HUES64 (cell line): ENCODE measurements around the gene GAS5. TPM values are rescaled to one million over a fixed set of nuclear protein-coding genes. Genes with fewer than 3 reads are reported as not detected.

Experiments
- H3K27ac ChIP-seq: 2 replicates; pipeline ENCODE4 v1.7.0; 2013; ENCODE audit warnings: low read depth, low read length, inconsistent platforms
- H3K27me3 ChIP-seq: 2 replicates; pipeline ENCODE4 v1.6.1; 2013; ENCODE audit warnings: mild to moderate bottlenecking, low read length; ENCODE audit not compliant: insufficient read depth
- H3K36me3 ChIP-seq: 2 replicates; pipeline ENCODE4 v1.6.1; 2013; ENCODE audit warnings: mild to moderate bottlenecking, low read length; ENCODE audit not compliant: insufficient read depth
- H3K4me1 ChIP-seq: 2 replicates; pipeline ENCODE4 v1.6.1; 2013; ENCODE audit warnings: mild to moderate bottlenecking, low read length, moderate library complexity; ENCODE audit not compliant: insufficient read depth
- H3K4me3 ChIP-seq: 2 replicates; pipeline ENCODE4 v1.5.1; 2013; ENCODE audit warnings: mild to moderate bottlenecking, low read length, moderate library complexity
- H3K9ac ChIP-seq: 2 replicates; pipeline ENCODE4 v1.6.1; 2013; ENCODE audit warnings: mild to moderate bottlenecking, low read depth, low read length
- H3K9me3 ChIP-seq: 2 replicates; pipeline ENCODE4 v1.6.1; 2013; ENCODE audit warnings: low read depth, low read length; ENCODE audit not compliant: insufficient read depth
- WGBS: fragments of 150-250, 120-280 bp; methylation state at CpG from one replicate; pipeline ENCODE4 v1.1.7; 2013; ENCODE audit warnings: missing lambda C conversion rate; 5-methylcytosine and 5-hydroxymethylcytosine counted together
- polyA plus RNA-seq, 2 experiments: library from polyadenylated mRNA; stranded (reverse); fragments of 50-300 nt; gene quantifications; one replicate each; pipeline ENCODE4 v1.2.3, GENCODE V29; 2013

Gene GAS5
- polyA plus RNA-seq (2013, experiment 1 of 2), result 414 TPM
- polyA plus RNA-seq (2013, experiment 2 of 2), result 495 TPM

GRCh38 chr1:173867753-173868265, at the start of gene GAS5:
Gene GAS5 (minus strand): TSS chr1:173867989.
- Histone ChIP-seq H3K4me3 (peak within 1 kb of the TSS; percentile 95), H3K27ac (peak within 1 kb of the TSS; percentile 99), H3K4me1 (peaks cover 14% of the 10 kb centered on the region), H3K9ac (peak within 1 kb of the TSS; percentile 99), H3K36me3 (peaks cover 71% of the 10 kb centered on the region), H3K9me3 (no peaks in the 10 kb centered on the region), H3K27me3 (no peaks in the 10 kb centered on the region)
- WGBS, result under 1% methylated on average over 30 of the region's 30 CpGs

- no peaks in the 10 kb centered on the region for H3K36me3 ChIP-seq
- 92% methylated on average over 3 of the region's 3 CpGs for WGBS
These were observed 49.4 kb upstream of the GAS5 start, which contains the start of gene SERPINC1 for GRCh38 chr1:173917149-173917548. Gene SERPINC1 (minus strand): TSS chr1:173917327. CDS start chr1:173917259, 68 bp downstream.

GRCh38 chr1:173916667-173917066, 48.9 kb upstream of the GAS5 start:
- H3K27ac ChIP-seq, result no peak overlapping the region
- no peak overlapping the region for H3K4me3 ChIP-seq
- WGBS, result 83% methylated on average over 4 of the region's 4 CpGs
- H3K36me3 ChIP-seq, result no peaks in the 10 kb centered on the region
- H3K4me1 ChIP-seq, result no peaks in the 10 kb centered on the region
- no peak overlapping the region for H3K9ac ChIP-seq
- no peaks in the 10 kb centered on the region for H3K9me3 ChIP-seq
- no peaks in the 10 kb centered on the region for H3K27me3 ChIP-seq

More at GRCh38 chr1:173917149-173917548, 49.4 kb upstream of the GAS5 start, which contains the start of gene SERPINC1:
- Histone ChIP-seq H3K9ac (no peak within 1 kb of the TSS), H3K4me3 (no peak within 1 kb of the TSS), H3K4me1 (no peaks in the 10 kb centered on the region), H3K27ac (no peak within 1 kb of the TSS), H3K9me3 (no peaks in the 10 kb centered on the region), H3K27me3 (no peaks in the 10 kb centered on the region)

- no peak overlapping the region for H3K9ac ChIP-seq
- H3K4me1 ChIP-seq, result no peaks in the 10 kb centered on the region
- H3K9me3 ChIP-seq, result no peaks in the 10 kb centered on the region
- no peak overlapping the region for H3K4me3 ChIP-seq
- H3K27me3 ChIP-seq, result no peaks in the 10 kb centered on the region
- no peak overlapping the region for H3K27ac ChIP-seq
- 97% methylated on average over 2 of the region's 2 CpGs for WGBS
- H3K36me3 ChIP-seq, result no peaks in the 10 kb centered on the region
These were observed 47.8 kb upstream of the GAS5 start for GRCh38 chr1:173915596-173915995.

- Histone ChIP-seq H3K9ac (no peak overlapping the region), H3K36me3 (no peaks in the 10 kb centered on the region), H3K27ac (no peak overlapping the region), H3K9me3 (no peaks in the 10 kb centered on the region), H3K4me1 (no peaks in the 10 kb centered on the region), H3K27me3 (no peaks in the 10 kb centered on the region), H3K4me3 (no peak overlapping the region)
- 85% methylated on average over 13 of the region's 13 CpGs for WGBS
These were observed 46.6 kb upstream of the GAS5 start for GRCh38 chr1:173914366-173914871.

GRCh38 chr1:173913111-173913510, 45.3 kb upstream of the GAS5 start:
- Histone ChIP-seq H3K27ac (no peak overlapping the region), H3K9me3 (no peaks in the 10 kb centered on the region), H3K4me3 (no peak overlapping the region), H3K4me1 (no peaks in the 10 kb centered on the region), H3K27me3 (no peaks in the 10 kb centered on the region), H3K9ac (no peak overlapping the region), H3K36me3 (no peaks in the 10 kb centered on the region)
- WGBS, result 88% methylated on average over 3 of the region's 3 CpGs

GRCh38 chr1:173903827-173904531, 36.2 kb upstream of the GAS5 start:
- Histone ChIP-seq H3K9ac (no peak overlapping the region), H3K27me3 (no peaks in the 10 kb centered on the region)

GRCh38 chr1:173900992-173901391, 33.2 kb upstream of the GAS5 start:
- 37% methylated on average over 2 of the region's 3 CpGs for WGBS
- Histone ChIP-seq H3K36me3 (no peaks in the 10 kb centered on the region), H3K27ac (no peak overlapping the region), H3K4me3 (no peak overlapping the region), H3K4me1 (peaks cover 27% of the 10 kb centered on the region), H3K9ac (no peak overlapping the region), H3K9me3 (no peaks in the 10 kb centered on the region), H3K27me3 (no peaks in the 10 kb centered on the region)

More at GRCh38 chr1:173903827-173904531, 36.2 kb upstream of the GAS5 start:
- Histone ChIP-seq H3K27ac (no peak overlapping the region), H3K4me3 (no peak overlapping the region), H3K4me1 (peaks cover 27% of the 10 kb centered on the region), H3K9me3 (no peaks in the 10 kb centered on the region), H3K36me3 (no peaks in the 10 kb centered on the region)
- 92% methylated on average over 6 of the region's 6 CpGs for WGBS

GRCh38 chr1:173900427-173900826, 32.6 kb upstream of the GAS5 start:
- WGBS, result 94% methylated on average over 2 of the region's 2 CpGs
- peaks cover 27% of the 10 kb centered on the region for H3K4me1 ChIP-seq
- no peak overlapping the region for H3K27ac ChIP-seq

GRCh38 chr1:173894189-173894588, 26.4 kb upstream of the GAS5 start:
- 96% methylated on average over 3 of the region's 3 CpGs for WGBS
- Histone ChIP-seq H3K36me3 (no peaks in the 10 kb centered on the region), H3K9ac (no peak overlapping the region), H3K9me3 (no peaks in the 10 kb centered on the region), H3K27ac (no peak overlapping the region), H3K4me3 (no peak overlapping the region), H3K27me3 (no peaks in the 10 kb centered on the region), H3K4me1 (peaks cover 4% of the 10 kb centered on the region)

More at GRCh38 chr1:173900427-173900826, 32.6 kb upstream of the GAS5 start:
- Histone ChIP-seq H3K9ac (no peak overlapping the region), H3K36me3 (no peaks in the 10 kb centered on the region), H3K9me3 (no peaks in the 10 kb centered on the region), H3K4me3 (no peak overlapping the region), H3K27me3 (no peaks in the 10 kb centered on the region)

GRCh38 chr1:173893611-173894010, 25.8 kb upstream of the GAS5 start:
- Histone ChIP-seq H3K27me3 (no peaks in the 10 kb centered on the region), H3K27ac (no peak overlapping the region), H3K36me3 (no peaks in the 10 kb centered on the region), H3K4me3 (no peak overlapping the region), H3K9me3 (no peaks in the 10 kb centered on the region), H3K4me1 (peaks cover 9% of the 10 kb centered on the region), H3K9ac (no peak overlapping the region)
- no CpG with 5 or more reads among the region's 1 CpG for WGBS
